CD14-positive monocyte (primary cell): ENCODE measurements around the gene UBXN1. TPM values are rescaled to one million over a fixed set of nuclear protein-coding genes. Genes with fewer than 3 reads are reported as not detected.

Experiments
- DNase-seq, 3 donors: peaks; one replicate each; pipeline ENCODE4 v3.0.0-alpha.2; 2011 to 2022
- H2AFZ ChIP-seq: 2 replicates; pipeline ENCODE4 v1.6.0; 2012; ENCODE audit warnings: mild to moderate bottlenecking, low read depth, low read length, inconsistent platforms; ENCODE audit not compliant: insufficient read depth, poor library complexity, severe bottlenecking
- H3K27ac ChIP-seq, 2 donors: 1 replicate in 1 of 2; 2 replicates in 1 of 2; pipeline ENCODE4 v1.5.1; 2012 to 2013; ENCODE audit warnings: low read length in 2 of 2, control low read depth in 1 of 2, inconsistent platforms in 1 of 2, low read depth in 1 of 2, mild to moderate bottlenecking in 1 of 2
- H3K27me3 ChIP-seq, 2 donors: one replicate each; pipeline versions ENCODE4 v1.6.0 to v1.6.1; 2011 to 2013; ENCODE audit warnings: low read length in 2 of 2; ENCODE audit not compliant: control insufficient read depth in 2 of 2, insufficient read depth in 2 of 2
- H3K36me3 ChIP-seq, 2 donors: replicated peaks in 1 of 2; 1 replicate in 1 of 2; 2 replicates in 1 of 2; pipeline versions ENCODE4 v1.5.1 to v1.6.1; 2012 to 2013; ENCODE audit warnings: low read length in 2 of 2, control low read depth in 1 of 2, inconsistent platforms in 1 of 2, mild to moderate bottlenecking in 1 of 2; ENCODE audit not compliant: insufficient read depth in 2 of 2, control insufficient read depth in 1 of 2
- H3K4me1 ChIP-seq, 2 donors: 1 replicate in 1 of 2; 2 replicates in 1 of 2; pipeline versions ENCODE4 v1.5.1 to v1.6.1; 2012 to 2013; ENCODE audit warnings: low read length in 2 of 2, control low read depth in 1 of 2, inconsistent platforms in 1 of 2, mild to moderate bottlenecking in 1 of 2, moderate library complexity in 1 of 2; ENCODE audit not compliant: insufficient read depth in 2 of 2, control insufficient read depth in 1 of 2
- H3K4me2 ChIP-seq: replicated peaks from 2 replicates; pipeline ENCODE3; 2012; ENCODE audit warnings: low read length, moderate library complexity, mild to moderate bottlenecking; ENCODE audit not compliant: poor library complexity, severe bottlenecking; ENCODE audit errors: extremely low read depth
- H3K4me3 ChIP-seq, 3 experiments: fragments of 200-600 bp in 1 of 3; sonication (generic) in 1 of 3; replicated peaks in 1 of 3; 1 replicate in 2 of 3; 2 replicates in 1 of 3; pipeline ENCODE4 v1.5.1; 2011 to 2013; ENCODE audit warnings: low read length in 3 of 3, mild to moderate bottlenecking in 3 of 3, control low read depth in 2 of 3, low read depth in 2 of 3, inconsistent platforms in 1 of 3, moderate library complexity in 1 of 3
- H3K79me2 ChIP-seq: 2 replicates; pipeline ENCODE4 v1.6.0; 2012; ENCODE audit warnings: mild to moderate bottlenecking, control low read depth, inconsistent platforms, low read length, moderate library complexity; ENCODE audit not compliant: insufficient read depth
- H3K9ac ChIP-seq: 2 replicates; pipeline ENCODE4 v1.6.0; 2017; ENCODE audit warnings: low read length, mild to moderate bottlenecking; ENCODE audit not compliant: insufficient read depth, poor library complexity, severe bottlenecking
- H3K9me3 ChIP-seq, 2 donors: replicated peaks in 1 of 2; 1 replicate in 1 of 2; 2 replicates in 1 of 2; pipeline versions ENCODE4 v1.5.1 to v1.6.1; 2012 to 2013; ENCODE audit warnings: low read length in 2 of 2, control low read depth in 1 of 2; ENCODE audit not compliant: control insufficient read depth in 1 of 2, insufficient read depth in 1 of 2
- H4K20me1 ChIP-seq: 2 replicates; pipeline ENCODE4 v1.6.0; 2012; ENCODE audit warnings: mild to moderate bottlenecking, low read length, control low read depth, moderate library complexity; ENCODE audit not compliant: insufficient read depth
- H3K27ac Mint-ChIP-seq, 7 donors: one replicate each; pipeline ENCODE4 v1.8.0; 2020; ENCODE audit warnings: mild to moderate bottlenecking in 7 of 7, mixed read lengths in 7 of 7, moderate library complexity in 6 of 7, inconsistent platforms in 2 of 7
- H3K27me3 Mint-ChIP-seq, 3 donors: one replicate each; pipeline ENCODE4 v1.8.0; 2021 to 2022; ENCODE audit warnings: low read depth in 3 of 3, mild to moderate bottlenecking in 3 of 3, mixed read lengths in 3 of 3, moderate library complexity in 3 of 3, inconsistent platforms in 1 of 3
- H3K36me3 Mint-ChIP-seq, 2 donors: one replicate each; pipeline ENCODE4 v1.8.0; 2020; ENCODE audit warnings: mixed read lengths in 2 of 2, inconsistent platforms in 1 of 2, mild to moderate bottlenecking in 1 of 2
- H3K4me1 Mint-ChIP-seq: one replicate; pipeline ENCODE4 v1.8.0; 2020; ENCODE audit warnings: mild to moderate bottlenecking, mixed read lengths
- H3K4me3 Mint-ChIP-seq, 2 donors: one replicate each; pipeline ENCODE4 v1.8.0; 2020; ENCODE audit warnings: mild to moderate bottlenecking in 2 of 2, mixed read lengths in 2 of 2, moderate library complexity in 1 of 2
- H3K9me3 Mint-ChIP-seq, 7 donors: one replicate each; pipeline ENCODE4 v1.8.0; 2020 to 2022; ENCODE audit warnings: mixed read lengths in 7 of 7, mild to moderate bottlenecking in 6 of 7, moderate library complexity in 6 of 7, inconsistent platforms in 2 of 7
- CTCF ChIP-seq: fragments of 200-600 bp; IDR thresholded peaks from one replicate; pipeline ENCODE4 v1.8.0; 2022; ENCODE audit warnings: antibody characterized with exemption, mild to moderate bottlenecking
- WGBS: methylation state at CpG from one replicate; pipeline ENCODE4 v1.1.5; 2013; ENCODE audit warnings: missing lambda C conversion rate; ENCODE audit not compliant: insufficient coverage; 5-methylcytosine and 5-hydroxymethylcytosine counted together
- intact Hi-C, 2 donors: fragments of 100-400 bp; cut with micrococcal nuclease; formaldehyde crosslinking; loops; one replicate each; pipeline versions ENCODE4 v1.15.0 to v1.15.1; 2023
- polyA plus RNA-seq, 3 donors: library from polyadenylated mRNA; depleted of rRNA in 1 of 3; unstranded in 2 of 3; stranded (reverse) in 1 of 3; fragments of 300-500 nt in 2 of 3; fragments of >200 nt in 1 of 3; fragmentation: Illumina TruSeq in 2 of 3; gene quantifications; 1 replicate in 2 of 3; 2 replicates in 1 of 3; pipeline ENCODE4 v1.2.3, GENCODE V29; 2012 to 2021

UBXN1 gene
- polyA plus RNA-seq, 3 donors: 93.9 to 147 (median 106) TPM

- peak overlapping the region; percentile 84 to 97 (median 91) for H3K4me3 ChIP-seq
- H3K4me3 Mint-ChIP-seq: peak overlapping the region; percentile 91 to 98
- peaks cover 35 to 41% of the 10 kb centered on the region in 2 donors for H3K36me3 Mint-ChIP-seq
- H3K27ac ChIP-seq: peak overlapping the region; percentile 88 to 91
- no peaks in the 10 kb centered on the region for H3K9me3 ChIP-seq
- no peaks in the 10 kb centered on the region for H3K27me3 ChIP-seq
- no peaks in the 10 kb centered on the region for H3K27me3 Mint-ChIP-seq
- H4K20me1 ChIP-seq: peaks cover 57% of the 10 kb centered on the region
- no peak for TF ChIP-seq CTCF
- peak overlapping the region; percentile 90 for H2AFZ ChIP-seq
- intact Hi-C loops: loop anchor here (1.0 to 5.0 kb wide), 2 partner anchors 16 to 46 kb away; partner anchors contain the start of gene TAF6L (in 2 of the 2)
- peaks cover 33 to 40% of the 10 kb centered on the region in 2 donors for H3K36me3 ChIP-seq
- peaks cover 45% of the 10 kb centered on the region for H3K4me1 Mint-ChIP-seq
- H3K9ac ChIP-seq: peak overlapping the region; percentile 91
- H3K4me1 ChIP-seq: peaks cover 36 to 45% of the 10 kb centered on the region in 2 donors
- H3K27ac Mint-ChIP-seq: peak overlapping the region; percentile 94 to 98 (median 98)
- H3K4me2 ChIP-seq: peak overlapping the region; percentile 100
- WGBS: 0% methylated on average over 48 of the region's 51 CpGs
- DNase-seq: no peak
- peaks cover 0 to 3% (median 0%) of the 10 kb centered on the region in 7 donors for H3K9me3 Mint-ChIP-seq
- H3K79me2 ChIP-seq: peaks cover 82% of the 10 kb centered on the region
These were observed 47.5 kb upstream of the UBXN1 start for GRCh38 chr11:62726156-62726914.

GRCh38 chr11:62725646-62726045, 46.8 kb upstream of the UBXN1 start:
- WGBS: 2% methylated on average over 7 of the region's 7 CpGs
- Mint-ChIP-seq H3K36me3 (peaks cover 37 to 43% of the 10 kb centered on the region in 2 donors), H3K4me3 (peak overlapping the region; percentile 91 to 98), H3K4me1 (peaks cover 43% of the 10 kb centered on the region), H3K27me3 (no peaks in the 10 kb centered on the region), H3K27ac (peak overlapping the region; percentile 32 to 98 (median 92)), H3K9me3 (peaks cover 0 to 3% (median 0%) of the 10 kb centered on the region in 7 donors)
- intact Hi-C loops: loop anchor here (1.0 to 5.0 kb wide), 2 partner anchors 15 to 47 kb away; partner anchors contain the start of gene TAF6L (in 2 of the 2)
- H3K4me1 ChIP-seq: peaks cover 36 to 45% of the 10 kb centered on the region in 2 donors
- H3K4me3 ChIP-seq: peak overlapping the region; percentile 84 to 97 (median 91)
- H3K4me2 ChIP-seq: peak overlapping the region; percentile 100
- no peak for DNase-seq
- peak overlapping the region; percentile 91 for H3K9ac ChIP-seq
- H3K27me3 ChIP-seq: no peaks in the 10 kb centered on the region
- H4K20me1 ChIP-seq: peaks cover 60% of the 10 kb centered on the region
- no peak for TF ChIP-seq CTCF
- peaks cover 82% of the 10 kb centered on the region for H3K79me2 ChIP-seq
- H2AFZ ChIP-seq: no peak overlapping the region
- peaks cover 37 to 43% of the 10 kb centered on the region in 2 donors for H3K36me3 ChIP-seq
- H3K27ac ChIP-seq: peak overlapping the region; percentile 88 to 91
- no peaks in the 10 kb centered on the region for H3K9me3 ChIP-seq
